GM12878 (cell line): ENCODE data around the gene KLHL3. TPM values are rescaled to one million over a fixed set of nuclear protein-coding genes. Genes with fewer than 3 reads are reported as not detected.

Source experiments
- ATAC-seq: fragments of 200-7000 bp; cut with Tn5 transposase; 3 replicates; pipeline ENCODE4 v1.9.1; 2020; ENCODE audit warnings: mild to moderate bottlenecking, moderate library complexity
- BruUV-seq: library from RNA; stranded (reverse); fragments of 400-500 nt; replicated peaks from 2 replicates; lab custom pipeline; 2021; lab: Mats Ljungman, UMichigan
- CTCF ChIA-PET: fragments of 300-600 bp; sonication (Branson Sonifier 250); formaldehyde crosslinking; extraction: SDS; loops from one replicate; lab custom pipeline; 2021; ENCODE audit warnings: inconsistent platforms; lab: Yijun Ruan, JAX
- POLR2A ChIA-PET: fragments of 350-600 bp; formaldehyde crosslinking; extraction: SDS; loops from one replicate; lab custom pipeline; 2021; ENCODE audit warnings: inconsistent platforms; lab: Charles Lee
- RAD21 ChIA-PET: fragments of 300-600 bp; sonication (Branson Sonifier 250); formaldehyde crosslinking; loops from one replicate; lab custom pipeline; 2023; ENCODE audit warnings: antibody characterized with exemption; ENCODE audit not compliant: unreplicated experiment; lab: Charles Lee
- SMC1A ChIA-PET: fragments of 300-600 bp; sonication (Branson Sonifier 250); formaldehyde crosslinking; loops from one replicate; lab custom pipeline; 2023; ENCODE audit not compliant: unreplicated experiment, uncharacterized antibody; lab: Charles Lee
- DNase-seq: peaks from one replicate; pipeline ENCODE4 v3.0.0-alpha.2; 2011; ENCODE audit warnings: low read depth, low spot score
- FAIRE-seq: peaks from 3 replicates; lab custom pipeline; 2011; peaks lifted over from hg19 to GRCh38; lab: Jason Lieb, UNC
- H2AFZ ChIP-seq: 2 replicates; pipeline ENCODE4 v1.6.0; 2011; ENCODE audit warnings: low read depth, low read length, control low read depth; ENCODE audit not compliant: control insufficient read depth
- H3K27ac ChIP-seq: 2 replicates; pipeline ENCODE4 v1.5.1; 2011; ENCODE audit warnings: control low read depth; ENCODE audit not compliant: control insufficient read depth, insufficient read depth
- H3K27me3 ChIP-seq, 2 experiments: replicated peaks in 1 of 2; 2 replicates each; pipeline versions ENCODE4 v1.6.0 to v1.6.1; 2011; ENCODE audit warnings: low read length in 1 of 2; ENCODE audit not compliant: control insufficient read depth in 2 of 2, insufficient read depth in 2 of 2
- H3K36me3 ChIP-seq, 2 experiments: 2 replicates each; pipeline ENCODE4 v1.5.1; 2011; ENCODE audit warnings: low read length in 1 of 2; ENCODE audit not compliant: control insufficient read depth in 2 of 2, insufficient read depth in 2 of 2
- H3K4me1 ChIP-seq: 2 replicates; pipeline ENCODE4 v1.6.1; 2011; ENCODE audit warnings: mild to moderate bottlenecking, low read length, moderate library complexity, mixed read lengths; ENCODE audit not compliant: control insufficient read depth, insufficient read depth
- H3K4me2 ChIP-seq: 2 replicates; pipeline ENCODE4 v1.6.0; 2011; ENCODE audit warnings: control low read depth; ENCODE audit not compliant: control insufficient read depth, insufficient read depth
- H3K4me3 ChIP-seq: fragments of 200-600 bp; sonication (generic); 2 replicates; pipeline ENCODE4 v1.5.1; 2016
- H3K79me2 ChIP-seq: 2 replicates; pipeline ENCODE4 v1.6.0; 2011; ENCODE audit warnings: low read length; ENCODE audit not compliant: control insufficient read depth, insufficient read depth
- H3K9ac ChIP-seq: 2 replicates; pipeline ENCODE4 v1.8.0; 2011; ENCODE audit warnings: low read length, control low read depth, mixed read lengths; ENCODE audit not compliant: control insufficient read depth, insufficient read depth
- H3K9me3 ChIP-seq: replicated peaks from 3 replicates; pipeline ENCODE4 v1.5.1; 2011; ENCODE audit warnings: mild to moderate bottlenecking, low read length; ENCODE audit not compliant: control insufficient read depth, insufficient read depth
- H4K20me1 ChIP-seq: 2 replicates; pipeline ENCODE4 v1.6.0; 2011; ENCODE audit not compliant: control insufficient read depth, insufficient read depth
- BMI1 ChIP-seq: fragments of 450-650 bp; IDR thresholded peaks from 2 replicates; pipeline ENCODE4 v1.6.1; 2016; ENCODE audit warnings: mild to moderate bottlenecking, moderate library complexity, borderline replicate concordance
- EP300 ChIP-seq, 2 experiments: fragments of 150-350 bp in 1 of 2; IDR thresholded peaks; 2 replicates each; pipeline ENCODE4 v1.6.1; 2011 to 2012; ENCODE audit warnings: low read depth in 2 of 2, low read length in 2 of 2, borderline replicate concordance in 1 of 2, improper control_type of control experiment in 1 of 2, inconsistent platforms in 1 of 2; ENCODE audit not compliant: control insufficient read depth in 1 of 2
- FOXK2 ChIP-seq: fragments of 450-650 bp; IDR thresholded peaks from 2 replicates; pipeline ENCODE4 v1.6.1; 2017; ENCODE audit warnings: mild to moderate bottlenecking, moderate library complexity
- HDAC6 ChIP-seq: fragments of 200-600 bp; sonication (generic); IDR thresholded peaks from one replicate; pipeline ENCODE4 v1.8.0; 2017; ENCODE audit warnings: antibody characterized with exemption; ENCODE audit not compliant: unreplicated experiment
- HDGF ChIP-seq: fragments of 450-650 bp; IDR thresholded peaks from 2 replicates; pipeline ENCODE4 v1.6.1; 2016; ENCODE audit warnings: antibody characterized with exemption
- KDM1A ChIP-seq: fragments of 200-600 bp; sonication (generic); IDR thresholded peaks from 2 replicates; pipeline ENCODE4 v1.6.1; 2016; ENCODE audit warnings: borderline replicate concordance
- MAX ChIP-seq: IDR thresholded peaks from 2 replicates; pipeline ENCODE4 v1.6.1; 2012; ENCODE audit warnings: low read depth, low read length, improper control_type of control experiment
- NKRF ChIP-seq: fragments of 450-650 bp; conservative IDR thresholded peaks from 2 replicates; pipeline ENCODE4 v1.6.1; 2017; ENCODE audit warnings: mild to moderate bottlenecking, moderate library complexity
- RCOR1 ChIP-seq: conservative IDR thresholded peaks from 2 replicates; pipeline ENCODE4 v1.6.1; 2012; ENCODE audit warnings: low read depth, low read length, improper control_type of control experiment
- SIX5 ChIP-seq: IDR thresholded peaks from 2 replicates; pipeline ENCODE4 v1.6.1; 2011; ENCODE audit warnings: mild to moderate bottlenecking, low read depth, low read length, moderate library complexity; ENCODE audit not compliant: severe bottlenecking
- SRF ChIP-seq, 2 experiments: IDR thresholded peaks; 2 replicates each; pipeline ENCODE4 v1.6.1; 2011; ENCODE audit warnings: low read depth in 2 of 2, low read length in 2 of 2, mild to moderate bottlenecking in 1 of 2, moderate library complexity in 1 of 2
- SUZ12 ChIP-seq: fragments of 200-600 bp; sonication (generic); IDR thresholded peaks from one replicate; pipeline ENCODE4 v1.6.1; 2018; ENCODE audit warnings: antibody characterized with exemption, mild to moderate bottlenecking; ENCODE audit not compliant: unreplicated experiment
- TBL1XR1 ChIP-seq: IDR thresholded peaks from 2 replicates; pipeline ENCODE4 v1.6.1; 2012; ENCODE audit warnings: low read depth, low read length, improper control_type of control experiment
- ZBTB11 ChIP-seq: fragments of 450-650 bp; formaldehyde crosslinking; IDR thresholded peaks from 2 replicates; pipeline ENCODE4 v1.5.0; 2022; ENCODE audit warnings: mild to moderate bottlenecking, missing genetic modification characterization
- ZSCAN29 ChIP-seq: fragments of 450-650 bp; IDR thresholded peaks from 2 replicates; pipeline ENCODE4 v1.6.1; 2017; ENCODE audit warnings: mild to moderate bottlenecking, moderate library complexity
- WGBS: methylation state at CpG from one replicate; pipeline ENCODE4 v1.1.6; 2016; ENCODE audit warnings: low lambda C conversion rate; ENCODE audit not compliant: insufficient replicate concordance, insufficient coverage; ENCODE audit errors: missing lambda C conversion rate; 5-methylcytosine and 5-hydroxymethylcytosine counted together
- in situ Hi-C: fragments of 300-500 bp; cut with MboI; formaldehyde crosslinking; loops from 9 replicates; pipeline ENCODE4 v1.14.3; 2018; ENCODE audit warnings: mixed read lengths
- intact Hi-C: fragments of 100-400 bp; cut with micrococcal nuclease; formaldehyde crosslinking; loops from one replicate; pipeline ENCODE4 v1.14.2; 2022; ENCODE audit not compliant: unreplicated experiment
- polyA plus RNA-seq, 11 experiments: library from polyadenylated mRNA; depleted of rRNA in 4 of 11; unstranded in 6 of 11; stranded (reverse) in 5 of 11; fragments of >200 nt; fragmentation: Nextera tagmentation in 4 of 11; fragmentation: Illumina TruSeq in 1 of 11; extraction: Ambion mirVana in 4 of 11; extraction: Trizol in 1 of 11; gene quantifications; 1 replicate in 1 of 11; 2 replicates in 10 of 11; pipeline versions ENCODE4 v1.2.1 to v1.2.3, GENCODE V29; 2011 to 2016; ENCODE audit warnings: inconsistent platforms in 2 of 11, missing spikeins in 2 of 11, low read depth in 1 of 11
- total RNA-seq, 4 experiments: library from RNA; depleted of rRNA in 3 of 4; stranded (reverse); fragments of >200 nt in 3 of 4; fragmentation: Illumina TruSeq in 1 of 4; extraction: Trizol in 1 of 4; gene quantifications; 2 replicates each; pipeline versions ENCODE4 v1.2.1 to v1.2.3, GENCODE V29; 2013 to 2021

KLHL3 gene
- total and polyA plus RNA-seq, 10 of the 15 experiments (the other 5 are each of a cell fraction or from before 2014, with no cell fraction given), result 1.7 to 11.7 (median 5.6) TPM

- in situ Hi-C loops, result no loop called here
- peaks cover 0 to 5% of the 10 kb centered on the region in 2 experiments; a peak in 1 of 4 replicates for H3K36me3 ChIP-seq
- no peaks in the 10 kb centered on the region for H3K79me2 ChIP-seq
- ChIA-PET POLR2A (interaction anchor here (0.7 kb wide), 2 partner anchors 11 to 98 kb away, joined by 3 read pairs; no protein-coding TSS in a partner anchor), SMC1A (interaction anchor here (1.1 kb wide), 1 partner anchor 19 kb away, joined by 3 read pairs; no protein-coding TSS in a partner anchor), CTCF (interaction anchor here (0.7 to 1.9 kb wide), 4 partner anchors 10 to 14 kb away, joined by 3 to 8 read pairs (median 4); no protein-coding TSS in a partner anchor), RAD21 (no interaction called here)
- DNase-seq (no peak), FAIRE-seq (no peak), ATAC-seq (no peak)
- no peak overlapping the region for H3K4me2 ChIP-seq
- 84% methylated on average over 5 of the region's 5 CpGs for whole genome bisulfite sequencing
- no peaks in the 10 kb centered on the region for H3K9me3 ChIP-seq
- intact Hi-C loops, result no loop called here
- no TSS peak for BruUV-seq
- H3K9ac ChIP-seq, result no peak overlapping the region
- no peaks in the 10 kb centered on the region for H3K4me1 ChIP-seq
- no peaks in the 10 kb centered on the region for H3K27me3 ChIP-seq
- H2AFZ ChIP-seq, result no peak overlapping the region
- H3K4me3 ChIP-seq, result no peak overlapping the region
- no peak overlapping the region for H3K27ac ChIP-seq
- no peaks in the 10 kb centered on the region for H4K20me1 ChIP-seq
- no peak for TF ChIP-seq EP300 (IDR thresholded peaks at IDR 0.05; ENCODE audit: borderline replicate concordance in 1 of 2, control insufficient read depth in 1 of 2, low read depth in 2 of 2, low read length in 2 of 2)
- no peak for TF ChIP-seq SRF (IDR thresholded peaks at IDR 0.05; ENCODE audit: low read depth in 2 of 2, low read length in 2 of 2)
- no peak for TF ChIP-seq MAX
- TF ChIP-seq SIX5, result no peak
- TF ChIP-seq KDM1A, result no peak
- TF ChIP-seq NKRF, result no peak
- no peak for TF ChIP-seq ZSCAN29
- TF ChIP-seq HDGF, result no peak
- no peak for TF ChIP-seq TBL1XR1
- no peak for TF ChIP-seq HDAC6
- no peak for TF ChIP-seq BMI1
- TF ChIP-seq SUZ12, result no peak
- no peak for TF ChIP-seq RCOR1
- no peak for TF ChIP-seq FOXK2
- TF ChIP-seq ZBTB11, result no peak
Measured at GRCh38 chr5:137648361-137648760, 87.5 kb downstream of the KLHL3 start.
